GM12892 (cell line): ENCODE data around the gene CRCP. TPM values are rescaled to one million over a fixed set of nuclear protein-coding genes. Genes with fewer than 3 reads are reported as not detected.
A peak's percentile ranks its signal among the peaks of the same experiment; 100 is the strongest.
"Not testable (repeated sequence)": the region's sequence is repeated elsewhere in the genome, so short reads cannot be mapped to it uniquely, and the experiment has no call there.

Source experiments
- DNase-seq: peaks from one replicate; pipeline ENCODE4 v3.0.0; 2011; ENCODE audit not compliant: insufficient read length
- FAIRE-seq: peaks from 2 replicates; lab custom pipeline; 2011; peaks lifted over from hg19 to GRCh38; lab: Jason Lieb, UNC
- POLR2A ChIP-seq: IDR thresholded peaks from 2 replicates; pipeline ENCODE4 v1.6.1; 2011; ENCODE audit warnings: low read depth, low read length, control low read depth
- POLR2AphosphoS5 ChIP-seq: IDR thresholded peaks from 2 replicates; pipeline ENCODE4 v1.6.1; 2011; ENCODE audit warnings: low read depth, low read length, control low read depth
- TAF1 ChIP-seq: IDR thresholded peaks from 2 replicates; pipeline ENCODE4 v1.6.1; 2011; ENCODE audit warnings: low read depth, mild to moderate bottlenecking, control low read depth, low read length, borderline replicate concordance
- polyA plus RNA-seq: library from polyadenylated mRNA; unstranded; fragments of >200 nt; gene quantifications from one replicate; pipeline ENCODE4 v1.2.1, GENCODE V29; 2012; ENCODE audit warnings: missing spikeins, inconsistent platforms; ENCODE audit not compliant: missing spikeins

CRCP gene
- polyA plus RNA-seq: 17.5 TPM

- peak; percentile 91 for DNase-seq
- peak; percentile 91 for TF ChIP-seq POLR2A
- peak; percentile 93 for TF ChIP-seq POLR2AphosphoS5
- peak; percentile 41; the same call in 1 of the 2 replicates for TF ChIP-seq TAF1
- peak; percentile 81 for FAIRE-seq
Measured at GRCh38 chr7:66114743-66115649, at the start of gene CRCP. Gene CRCP, plus strand, starts transcription at chr7:66114847. Its CDS starts 116 bp downstream, at chr7:66114963.

GRCh38 chr7:66069732-66070131 lies 44.9 kb upstream of the CRCP start:
- no peak for DNase-seq
- TF ChIP-seq POLR2A (no peak), TAF1 (no peak), POLR2AphosphoS5 (no peak)
- FAIRE-seq: no peak

- TF ChIP-seq POLR2A: no peak
- TF ChIP-seq TAF1: no peak
- no peak for TF ChIP-seq POLR2AphosphoS5
- FAIRE-seq (no peak), DNase-seq (no peak)
Measured at GRCh38 chr7:66070222-66070621, 44.4 kb upstream of the CRCP start.

- DNase-seq, FAIRE-seq: not testable (repeated sequence)
Measured at GRCh38 chr7:66072208-66072607, 42.4 kb upstream of the CRCP start.

- TF ChIP-seq POLR2AphosphoS5 (0 out of 2 replicates have a peak, but pooled peaks have one; percentile 30), POLR2A (peak; percentile 86), TAF1 (peak; percentile 72)
- FAIRE-seq: peak; percentile 90
Measured at GRCh38 chr7:66075590-66076461, 38.8 kb upstream of the CRCP start, which contains the start of gene ASL. Gene ASL, plus strand, starts transcription at chr7:66075819. Its CDS starts 263 bp downstream, at chr7:66076082.

GRCh38 chr7:66076462-66077329 lies 38.0 kb upstream of the CRCP start:
- DNase-seq: no peak
- no peak for FAIRE-seq
- TF ChIP-seq POLR2AphosphoS5: no peak
- no peak for TF ChIP-seq TAF1
- no peak for TF ChIP-seq POLR2A

More at GRCh38 chr7:66075590-66076461, 38.8 kb upstream of the CRCP start, which contains the start of gene ASL:
- DNase-seq: peak; percentile 100

GRCh38 chr7:66078067-66078466 lies 36.6 kb upstream of the CRCP start:
- DNase-seq: no peak
- TF ChIP-seq POLR2A (no peak), POLR2AphosphoS5 (no peak), TAF1 (no peak)
- FAIRE-seq: no peak

- DNase-seq (no peak), FAIRE-seq (no peak)
- TF ChIP-seq POLR2AphosphoS5 (no peak), POLR2A (no peak), TAF1 (no peak)
Measured at GRCh38 chr7:66082083-66082482, 32.6 kb upstream of the CRCP start.

- TF ChIP-seq TAF1: no peak
- TF ChIP-seq POLR2AphosphoS5: no peak
- no peak for TF ChIP-seq POLR2A
- DNase-seq: no peak
- no peak for FAIRE-seq
Measured at GRCh38 chr7:66082886-66083415, 31.7 kb upstream of the CRCP start.

- DNase-seq: no peak
- TF ChIP-seq POLR2AphosphoS5 (no peak), TAF1 (no peak), POLR2A (no peak)
- no peak for FAIRE-seq
Measured at GRCh38 chr7:66083677-66084076, 31.0 kb upstream of the CRCP start.
